ENCODE data around the gene SPTBN1. TPM values are rescaled to one million over a fixed set of nuclear protein-coding genes. Genes with fewer than 3 reads are reported as not detected.

The SPTBN1 gene
- polyA plus RNA-seq, 1 experiment: 56.6 TPM

GRCh38 chr2:54575379-54575888 is 119.3 kb downstream of the SPTBN1 start:
- POLR2A ChIA-PET: no interaction called here
- Histone ChIP-seq H3K9me3 (ENCODE audit: control insufficient read depth, insufficient read depth, low read length) (no peaks in the 10 kb centered on the region), H3K27ac (ENCODE audit: low read depth, low read length) (no peak overlapping the region), H3K27me3 (ENCODE audit: control insufficient read depth, insufficient read depth, low read length) (no peaks in the 10 kb centered on the region), H3K4me3 (ENCODE audit: low read depth, low read length) (no peak overlapping the region)
- no peak for DNase-seq (ENCODE audit: low read depth, low spot score)
- CTCF ChIA-PET: interaction anchor here (0.6 kb wide), 2 partner anchors 34 to 239 kb away, joined by 3 read pairs; no protein-coding TSS in a partner anchor
- TF ChIP-seq, protein P1, sequence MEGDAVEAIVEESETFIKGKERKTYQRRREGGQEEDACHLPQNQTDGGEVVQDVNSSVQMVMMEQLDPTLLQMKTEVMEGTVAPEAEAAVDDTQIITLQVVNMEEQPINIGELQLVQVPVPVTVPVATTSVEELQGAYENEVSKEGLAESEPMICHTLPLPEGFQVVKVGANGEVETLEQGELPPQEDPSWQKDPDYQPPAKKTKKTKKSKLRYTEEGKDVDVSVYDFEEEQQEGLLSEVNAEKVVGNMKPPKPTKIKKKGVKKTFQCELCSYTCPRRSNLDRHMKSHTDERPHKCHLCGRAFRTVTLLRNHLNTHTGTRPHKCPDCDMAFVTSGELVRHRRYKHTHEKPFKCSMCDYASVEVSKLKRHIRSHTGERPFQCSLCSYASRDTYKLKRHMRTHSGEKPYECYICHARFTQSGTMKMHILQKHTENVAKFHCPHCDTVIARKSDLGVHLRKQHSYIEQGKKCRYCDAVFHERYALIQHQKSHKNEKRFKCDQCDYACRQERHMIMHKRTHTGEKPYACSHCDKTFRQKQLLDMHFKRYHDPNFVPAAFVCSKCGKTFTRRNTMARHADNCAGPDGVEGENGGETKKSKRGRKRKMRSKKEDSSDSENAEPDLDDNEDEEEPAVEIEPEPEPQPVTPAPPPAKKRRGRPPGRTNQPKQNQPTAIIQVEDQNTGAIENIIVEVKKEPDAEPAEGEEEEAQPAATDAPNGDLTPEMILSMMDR (IDR thresholded peaks at IDR 0.05; ENCODE audit: low read depth, low read length): no peak

DNA sequence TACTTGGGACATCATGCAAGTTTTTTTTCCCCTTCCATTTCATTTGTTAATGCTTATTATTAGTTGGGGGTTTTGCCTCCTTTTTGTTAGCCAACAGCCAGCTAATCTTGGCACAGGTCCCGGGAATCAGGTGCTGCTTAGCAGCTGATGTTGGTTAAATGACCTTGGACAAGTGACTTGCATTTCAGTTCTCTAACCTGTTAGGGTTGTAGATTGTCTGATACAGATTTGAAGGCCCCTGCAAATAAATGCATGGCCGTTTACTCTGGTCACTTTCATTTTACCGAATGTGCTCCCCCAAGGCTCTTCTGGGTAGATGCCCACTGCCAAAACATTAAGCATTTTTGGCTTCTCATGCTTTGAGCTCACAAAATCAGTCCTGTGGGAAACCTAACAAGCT is 120.9 kb downstream of the SPTBN1 start:
- DNase-seq (ENCODE audit: low read depth, low spot score): no peak
- POLR2A ChIA-PET: no interaction called here
- Histone ChIP-seq H3K27ac (ENCODE audit: low read depth, low read length) (no peak overlapping the region), H3K27me3 (ENCODE audit: control insufficient read depth, insufficient read depth, low read length) (no peaks in the 10 kb centered on the region), H3K4me3 (ENCODE audit: low read depth, low read length) (no peak overlapping the region), H3K9me3 (ENCODE audit: control insufficient read depth, insufficient read depth, low read length) (no peaks in the 10 kb centered on the region)
- TF ChIP-seq, protein P1 (IDR thresholded peaks at IDR 0.05; ENCODE audit: low read depth, low read length): no peak
- CTCF ChIA-PET: no interaction called here

GRCh38 chr2:54577944-54578647 is 122.0 kb downstream of the SPTBN1 start:
- no peaks in the 10 kb centered on the region for H3K27me3 ChIP-seq (ENCODE audit: control insufficient read depth, insufficient read depth, low read length)
- no peak overlapping the region for H3K4me3 ChIP-seq (ENCODE audit: low read depth, low read length)
- no peaks in the 10 kb centered on the region for H3K9me3 ChIP-seq (ENCODE audit: control insufficient read depth, insufficient read depth, low read length)
- TF ChIP-seq, protein P1 (IDR thresholded peaks at IDR 0.05; ENCODE audit: low read depth, low read length): no peak
- H3K27ac ChIP-seq (ENCODE audit: low read depth, low read length): no peak overlapping the region
- CTCF ChIA-PET: interaction anchor here (1.5 kb wide), 1 partner anchor 126 kb away, joined by 3 read pairs; no protein-coding TSS in a partner anchor
- no peak for DNase-seq (ENCODE audit: low read depth, low spot score)
- POLR2A ChIA-PET: no interaction called here

DNA sequence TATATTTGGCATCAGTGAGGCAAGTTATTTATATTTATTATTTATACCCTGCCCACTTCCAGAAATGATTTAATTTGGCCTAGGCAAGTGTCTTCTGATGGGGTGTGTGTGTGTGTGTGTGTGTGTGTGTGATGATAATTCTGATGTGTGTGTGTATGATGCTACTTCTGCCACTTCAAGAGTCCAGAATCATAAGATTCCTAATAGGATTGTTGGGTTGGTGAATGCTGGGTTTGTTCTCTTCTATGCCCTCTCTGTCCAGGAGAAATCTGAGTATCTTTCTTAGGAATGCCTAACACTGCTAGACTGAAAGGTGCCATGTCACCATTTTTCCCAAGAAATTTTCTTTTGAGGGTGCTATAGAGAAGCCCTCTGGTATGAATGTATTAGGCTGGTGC is 122.5 kb downstream of the SPTBN1 start:
- no peaks in the 10 kb centered on the region for H3K27me3 ChIP-seq (ENCODE audit: control insufficient read depth, insufficient read depth, low read length)
- POLR2A ChIA-PET: no interaction called here
- H3K27ac ChIP-seq (ENCODE audit: low read depth, low read length): no peak overlapping the region
- H3K9me3 ChIP-seq (ENCODE audit: control insufficient read depth, insufficient read depth, low read length): no peaks in the 10 kb centered on the region
- H3K4me3 ChIP-seq (ENCODE audit: low read depth, low read length): no peak overlapping the region
- TF ChIP-seq, protein P1 (IDR thresholded peaks at IDR 0.05; ENCODE audit: low read depth, low read length): no peak
- CTCF ChIA-PET: interaction anchor here (1.5 kb wide), 1 partner anchor 126 kb away, joined by 3 read pairs; no protein-coding TSS in a partner anchor
- DNase-seq (ENCODE audit: low read depth, low spot score): no peak

GRCh38 chr2:54579061-54579681 is 123.0 kb downstream of the SPTBN1 start:
- no peak overlapping the region for H3K27ac ChIP-seq (ENCODE audit: low read depth, low read length)
- H3K27me3 ChIP-seq (ENCODE audit: control insufficient read depth, insufficient read depth, low read length): no peaks in the 10 kb centered on the region
- H3K9me3 ChIP-seq (ENCODE audit: control insufficient read depth, insufficient read depth, low read length): no peaks in the 10 kb centered on the region
- no peak overlapping the region for H3K4me3 ChIP-seq (ENCODE audit: low read depth, low read length)
- no peak for DNase-seq (ENCODE audit: low read depth, low spot score)
- TF ChIP-seq, protein P1 (IDR thresholded peaks at IDR 0.05; ENCODE audit: low read depth, low read length): no peak
- ChIA-PET POLR2A (interaction anchor here (0.7 kb wide), 1 partner anchor 528 kb away, joined by 3 read pairs; no protein-coding TSS in a partner anchor), CTCF (interaction anchor here (1.5 kb wide), 1 partner anchor 125 kb away, joined by 3 read pairs; no protein-coding TSS in a partner anchor)
